ENCODE results near the gene UPK1A.

The UPK1A gene

DNA sequence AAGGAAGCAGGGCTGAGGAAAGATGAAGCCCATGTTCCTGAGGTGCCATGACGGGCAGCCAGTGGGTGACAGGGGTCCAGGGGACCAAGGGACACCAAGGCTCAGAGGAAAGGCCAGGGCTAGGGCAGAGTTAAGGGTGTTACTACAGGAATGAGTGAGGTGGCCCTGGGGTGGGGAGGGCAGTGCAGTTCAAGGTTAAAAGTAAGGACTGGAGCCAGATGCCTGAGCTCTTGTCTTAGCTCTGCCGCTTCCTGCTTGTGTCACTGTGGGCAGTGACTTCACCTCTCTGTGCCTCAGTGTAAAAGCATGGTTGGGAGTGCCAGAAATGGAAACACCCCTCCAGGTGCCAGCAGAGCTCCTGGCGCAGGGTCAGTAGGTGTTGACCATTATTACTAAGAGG is 29.7 kb upstream of the UPK1A start:
- ChIA-PET CTCF (no interaction called here), POLR2A (no interaction called here)
- DNase-seq (ENCODE audit: extremely low spot score) = no peak
- TF ChIP-seq TARDBP (IDR thresholded peaks at IDR 0.05) = no peak
- TF ChIP-seq SUZ12 (IDR thresholded peaks at IDR 0.05) = no peak
- TF ChIP-seq PKNOX1 (IDR thresholded peaks at IDR 0.05) = no peak
- no peak for TF ChIP-seq L3MBTL2 (conservative IDR thresholded peaks at IDR 0.05)

- ChIA-PET CTCF (interaction anchor here (1.0 kb wide), 1 partner anchor 12 kb away, joined by 4 read pairs; no protein-coding TSS in a partner anchor), POLR2A (interaction anchor here (0.9 to 1.8 kb wide), 3 partner anchors 9 to 27 kb away, joined by 3 to 9 read pairs (median 4); partner anchors contain the start of genes COX6B1 and RBM42)
- no peak for DNase-seq (ENCODE audit: extremely low spot score)
- TF ChIP-seq SUZ12 (IDR thresholded peaks at IDR 0.05) = no peak
- TF ChIP-seq FOXM1 (IDR thresholded peaks at IDR 0.05; ENCODE audit: borderline replicate concordance) = no peak
- no peak for TF ChIP-seq CTBP1 (IDR thresholded peaks at IDR 0.05; ENCODE audit: borderline replicate concordance)
- TF ChIP-seq LEF1 (IDR thresholded peaks at IDR 0.05; ENCODE audit: borderline replicate concordance) = no peak
- TF ChIP-seq SP1 (IDR thresholded peaks at IDR 0.05) = no peak
- no peak for TF ChIP-seq FOXA1 (IDR thresholded peaks at IDR 0.05)
- no peak for TF ChIP-seq BHLHE40 (IDR thresholded peaks at IDR 0.05; ENCODE audit: borderline replicate concordance)
- TF ChIP-seq ARNT (IDR thresholded peaks at IDR 0.05) = no peak
Observed at GRCh38 chr19:35637165-35637564, 29.2 kb upstream of the UPK1A start.

GRCh38 chr19:35639321-35639639 is 27.0 kb upstream of the UPK1A start:
- no peak for TF ChIP-seq FOXA1 (IDR thresholded peaks at IDR 0.05)
- TF ChIP-seq NFRKB (IDR thresholded peaks at IDR 0.05) = no peak
- TF ChIP-seq HDGF (IDR thresholded peaks at IDR 0.05; ENCODE audit: borderline replicate concordance) = no peak
- no peak for TF ChIP-seq L3MBTL2 (conservative IDR thresholded peaks at IDR 0.05)
- TF ChIP-seq FOXK2 (IDR thresholded peaks at IDR 0.05) = no peak
- TF ChIP-seq CTBP1 (IDR thresholded peaks at IDR 0.05; ENCODE audit: borderline replicate concordance) = no peak
- TF ChIP-seq ZNF384 (IDR thresholded peaks at IDR 0.05) = no peak
- no peak for TF ChIP-seq ARNT (IDR thresholded peaks at IDR 0.05)
- TF ChIP-seq ELF4 (IDR thresholded peaks at IDR 0.05) = no peak
- no peak for TF ChIP-seq PKNOX1 (IDR thresholded peaks at IDR 0.05)
- no peak for TF ChIP-seq LEF1 (IDR thresholded peaks at IDR 0.05; ENCODE audit: borderline replicate concordance)
- no peak for TF ChIP-seq BHLHE40 (IDR thresholded peaks at IDR 0.05; ENCODE audit: borderline replicate concordance)
- TF ChIP-seq FOXM1 (IDR thresholded peaks at IDR 0.05; ENCODE audit: borderline replicate concordance) = no peak
- TF ChIP-seq SUZ12 (IDR thresholded peaks at IDR 0.05) = no peak
- no peak for TF ChIP-seq SP1 (IDR thresholded peaks at IDR 0.05)
- no peak for TF ChIP-seq TARDBP (IDR thresholded peaks at IDR 0.05)
- ChIA-PET CTCF (no interaction called here), POLR2A (interaction anchor here (1.4 kb wide), 1 partner anchor 27 kb away, joined by 4 read pairs; the partner anchor contains the start of gene HAUS5)
- no peak for DNase-seq (ENCODE audit: extremely low spot score)

- DNase-seq (ENCODE audit: extremely low spot score) = no peak
- TF ChIP-seq BHLHE40 (IDR thresholded peaks at IDR 0.05; ENCODE audit: borderline replicate concordance) = no peak
- TF ChIP-seq L3MBTL2 (conservative IDR thresholded peaks at IDR 0.05) = no peak
- no peak for TF ChIP-seq PKNOX1 (IDR thresholded peaks at IDR 0.05)
- no peak for TF ChIP-seq CTBP1 (IDR thresholded peaks at IDR 0.05; ENCODE audit: borderline replicate concordance)
- TF ChIP-seq TARDBP (IDR thresholded peaks at IDR 0.05) = no peak
- no peak for TF ChIP-seq FOXM1 (IDR thresholded peaks at IDR 0.05; ENCODE audit: borderline replicate concordance)
- TF ChIP-seq HDGF (IDR thresholded peaks at IDR 0.05; ENCODE audit: borderline replicate concordance) = no peak
- TF ChIP-seq ARNT (IDR thresholded peaks at IDR 0.05) = no peak
- no peak for TF ChIP-seq LEF1 (IDR thresholded peaks at IDR 0.05; ENCODE audit: borderline replicate concordance)
- no peak for TF ChIP-seq SP1 (IDR thresholded peaks at IDR 0.05)
- POLR2A ChIA-PET = interaction anchor here (1.4 kb wide), 1 partner anchor 28 kb away, joined by 4 read pairs; the partner anchor contains the start of gene HAUS5
- CTCF ChIA-PET = no interaction called here
Observed at GRCh38 chr19:35639863-35640262, 26.5 kb upstream of the UPK1A start.

GRCh38 chr19:35641515-35642151 is 24.7 kb upstream of the UPK1A start, which contains the start of gene ETV2:
TSS of gene ETV2 (plus strand) at chr19:35641745. CDS start at chr19:35642461, 716 bp downstream.
- no peak for TF ChIP-seq ZNF384 (IDR thresholded peaks at IDR 0.05)
- no peak for TF ChIP-seq FOXA1 (IDR thresholded peaks at IDR 0.05)
- TF ChIP-seq ELF4 (IDR thresholded peaks at IDR 0.05) = no peak
- no peak for TF ChIP-seq PKNOX1 (IDR thresholded peaks at IDR 0.05)
- TF ChIP-seq ARNT (IDR thresholded peaks at IDR 0.05) = no peak
- TF ChIP-seq FOXK2 (IDR thresholded peaks at IDR 0.05) = no peak
- no peak for TF ChIP-seq NFRKB (IDR thresholded peaks at IDR 0.05)
- ChIA-PET CTCF (no interaction called here), POLR2A (no interaction called here)
- DNase-seq (ENCODE audit: extremely low spot score) = no peak

GRCh38 chr19:35642312-35642711 is 24.0 kb upstream of the UPK1A start:
- ChIA-PET CTCF (no interaction called here), POLR2A (interaction anchor here (1.3 to 2.1 kb wide), 2 partner anchors 11 to 18 kb away, joined by 3 to 7 read pairs; no protein-coding TSS in a partner anchor)
- no peak for DNase-seq (ENCODE audit: extremely low spot score)
- no peak for TF ChIP-seq FOXK2 (IDR thresholded peaks at IDR 0.05)
- TF ChIP-seq BHLHE40 (IDR thresholded peaks at IDR 0.05; ENCODE audit: borderline replicate concordance) = no peak
- TF ChIP-seq SUZ12 (IDR thresholded peaks at IDR 0.05) = no peak
- no peak for TF ChIP-seq ELF4 (IDR thresholded peaks at IDR 0.05)
- TF ChIP-seq TARDBP (IDR thresholded peaks at IDR 0.05) = no peak
- no peak for TF ChIP-seq NFRKB (IDR thresholded peaks at IDR 0.05)
- TF ChIP-seq CTBP1 (IDR thresholded peaks at IDR 0.05; ENCODE audit: borderline replicate concordance) = no peak
- no peak for TF ChIP-seq PKNOX1 (IDR thresholded peaks at IDR 0.05)
- TF ChIP-seq L3MBTL2 (conservative IDR thresholded peaks at IDR 0.05) = no peak
- no peak for TF ChIP-seq LEF1 (IDR thresholded peaks at IDR 0.05; ENCODE audit: borderline replicate concordance)
- no peak for TF ChIP-seq HDGF (IDR thresholded peaks at IDR 0.05; ENCODE audit: borderline replicate concordance)
